Measurements from ENCODE around the gene SIRT3.

SIRT3 gene

GRCh38 chr11:218815-219593, 17.1 kb downstream of the SIRT3 start:
- no peak for DNase-seq (ENCODE audit: extremely low read depth, low read depth)
- no peak for TF ChIP-seq CTCF (IDR thresholded peaks at IDR 0.05; ENCODE audit: low read depth, low read length)

- TF ChIP-seq CTCF (IDR thresholded peaks at IDR 0.05; ENCODE audit: low read depth, low read length): no peak
- DNase-seq (ENCODE audit: extremely low read depth, low read depth): no peak
Observed at GRCh38 chr11:217704-218103, 18.4 kb downstream of the SIRT3 start.

GRCh38 chr11:216081-216974, 19.8 kb downstream of the SIRT3 start:
- no peak for DNase-seq (ENCODE audit: extremely low read depth, low read depth)
- TF ChIP-seq CTCF (IDR thresholded peaks at IDR 0.05; ENCODE audit: low read depth, low read length): no peak

- DNase-seq (ENCODE audit: extremely low read depth, low read depth): no peak
Observed at GRCh38 chr11:215581-216037, 20.5 kb downstream of the SIRT3 start.

GRCh38 chr11:214083-214482, 22.1 kb downstream of the SIRT3 start:
- TF ChIP-seq CTCF (IDR thresholded peaks at IDR 0.05; ENCODE audit: low read depth, low read length): no peak
- DNase-seq (ENCODE audit: extremely low read depth, low read depth): no peak

More at GRCh38 chr11:215581-216037, 20.5 kb downstream of the SIRT3 start:
- TF ChIP-seq CTCF (IDR thresholded peaks at IDR 0.05; ENCODE audit: low read depth, low read length): no peak

- no peak for TF ChIP-seq CTCF (IDR thresholded peaks at IDR 0.05; ENCODE audit: low read depth, low read length)
- no peak for DNase-seq (ENCODE audit: extremely low read depth, low read depth)
Observed at GRCh38 chr11:213111-213510, 23.0 kb downstream of the SIRT3 start.
